ENCODE measurements around the gene AGPS. TPM values are rescaled to one million over a fixed set of nuclear protein-coding genes. Genes with fewer than 3 reads are reported as not detected.
A peak's percentile ranks its signal among the peaks of the same experiment; 100 is the strongest.

AGPS gene
- total and polyA plus RNA-seq, 9 of the 15 experiments (the other 6 are each of a cell fraction or from before 2014, with no cell fraction given): 15.5 to 211 (median 63.1) TPM

GRCh38 chr2:177465400-177466138 lies 73.0 kb downstream of the AGPS start:
- in situ Hi-C loops (cut with MboI): no loop called here
- TF ChIP-seq ZNF696 (CRISPR knock-in tag; conservative IDR thresholded peaks at IDR 0.05) (no peak), POLR2G (IDR thresholded peaks at IDR 0.05; ENCODE audit: low read depth, low read length) (peak; percentile 36; the same call in 1 of the 2 replicates), MTA2 (IDR thresholded peaks at IDR 0.05; ENCODE audit: low read depth) (no peak), HDAC6 (IDR thresholded peaks at IDR 0.05; ENCODE audit: low read depth, low read length) (no peak), HMGXB4 (CRISPR knock-in tag; IDR thresholded peaks at IDR 0.05) (no peak), DIDO1 (tag; IDR thresholded peaks at IDR 0.05; ENCODE audit: low read depth) (no peak), MEF2A (IDR thresholded peaks at IDR 0.05; ENCODE audit: control insufficient read depth, low read depth, low read length) (no peak), NFRKB (IDR thresholded peaks at IDR 0.05; ENCODE audit: low read depth) (no peak), ETV1 (tag; conservative IDR thresholded peaks at IDR 0.05; ENCODE audit: low read depth) (no peak), MTA1 (IDR thresholded peaks at IDR 0.05; ENCODE audit: borderline replicate concordance) (no peak)
- TF ChIP-seq, protein P1, sequence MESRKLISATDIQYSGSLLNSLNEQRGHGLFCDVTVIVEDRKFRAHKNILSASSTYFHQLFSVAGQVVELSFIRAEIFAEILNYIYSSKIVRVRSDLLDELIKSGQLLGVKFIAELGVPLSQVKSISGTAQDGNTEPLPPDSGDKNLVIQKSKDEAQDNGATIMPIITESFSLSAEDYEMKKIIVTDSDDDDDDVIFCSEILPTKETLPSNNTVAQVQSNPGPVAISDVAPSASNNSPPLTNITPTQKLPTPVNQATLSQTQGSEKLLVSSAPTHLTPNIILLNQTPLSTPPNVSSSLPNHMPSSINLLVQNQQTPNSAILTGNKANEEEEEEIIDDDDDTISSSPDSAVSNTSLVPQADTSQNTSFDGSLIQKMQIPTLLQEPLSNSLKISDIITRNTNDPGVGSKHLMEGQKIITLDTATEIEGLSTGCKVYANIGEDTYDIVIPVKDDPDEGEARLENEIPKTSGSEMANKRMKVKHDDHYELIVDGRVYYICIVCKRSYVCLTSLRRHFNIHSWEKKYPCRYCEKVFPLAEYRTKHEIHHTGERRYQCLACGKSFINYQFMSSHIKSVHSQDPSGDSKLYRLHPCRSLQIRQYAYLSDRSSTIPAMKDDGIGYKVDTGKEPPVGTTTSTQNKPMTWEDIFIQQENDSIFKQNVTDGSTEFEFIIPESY (CRISPR knock-in tag; IDR thresholded peaks at IDR 0.05): peak; percentile 98
- peaks cover 0 to 6% of the 10 kb centered on the region in 2 experiments; a peak in 1 of 5 replicates for H3K4me1 ChIP-seq (replicated peaks in 1 of 2; ENCODE audit: control insufficient read depth in 2 of 2, insufficient read depth in 2 of 2, low read length in 2 of 2)
- H3K27ac ChIP-seq (ENCODE audit: extremely low read depth, low read depth, low read length): no peak overlapping the region
- no peaks in the 10 kb centered on the region for H3K9me1 ChIP-seq (ENCODE audit: control insufficient read depth, insufficient read depth, low read length)
- H2AFZ ChIP-seq (ENCODE audit: low read depth, low read length): no peak overlapping the region
- peaks cover 42% of the 10 kb centered on the region for H3K36me3 ChIP-seq (ENCODE audit: control insufficient read depth, insufficient read depth, low read length)
- ATAC-seq (peak; percentile 26), FAIRE-seq (no peak), DNase-seq (ENCODE audit: extremely low read depth in 1 of 4, low spot score in 3 of 4) (no peak)
- ChIA-PET CTCF (ENCODE audit: low intra/inter-chr PET ratio) (no interaction called here), POLR2A (interaction anchor here (0.6 kb wide), 1 partner anchor 9 kb away, joined by 3 read pairs; no protein-coding TSS in a partner anchor)
- no TSS peak for BruUV-seq (replicated peaks)
- no peaks in the 10 kb centered on the region; the same call in 1 of the 2 replicates for H3K9me3 ChIP-seq (replicated peaks; ENCODE audit: control insufficient read depth, insufficient read depth, low read depth, low read length)
- H3K4me3 ChIP-seq: no peak overlapping the region
- H3K79me2 ChIP-seq (ENCODE audit: control insufficient read depth, insufficient read depth, low read length): no peaks in the 10 kb centered on the region
- H3K4me2 ChIP-seq (ENCODE audit: insufficient read depth, low read length): no peak overlapping the region
- H3K27me3 ChIP-seq (ENCODE audit: control insufficient read depth in 2 of 2, insufficient read depth in 2 of 2, low read length in 2 of 2): no peaks in the 10 kb centered on the region
- H3K9ac ChIP-seq (ENCODE audit: insufficient read depth in 1 of 2, low read depth in 2 of 2, low read length in 2 of 2): no peak overlapping the region
- H4K20me1 ChIP-seq (replicated peaks; ENCODE audit: control insufficient read depth, insufficient read depth, low read length): no peaks in the 10 kb centered on the region
- intact Hi-C loops (cut with micrococcal nuclease): no loop called here
- 95% methylated on average over 14 of the region's 14 CpGs for WGBS (ENCODE audit: insufficient coverage, low coverage, missing lambda C conversion rate)
